Osteoblast (primary cell): Measurements from ENCODE around the gene IL16. TPM values are rescaled to one million over a fixed set of nuclear protein-coding genes. Genes with fewer than 3 reads are reported as not detected.

ENCODE experiments used
- DNase-seq: peaks from one replicate; pipeline ENCODE4 v3.0.0; 2011; ENCODE audit warnings: low spot score, mixed read lengths; ENCODE audit not compliant: insufficient read length; ENCODE audit errors: missing footprints
- H2AFZ ChIP-seq: 2 replicates; pipeline ENCODE4 v1.6.0; 2011; ENCODE audit warnings: mild to moderate bottlenecking, low read length
- H3K27ac ChIP-seq: 2 replicates; pipeline ENCODE4 v1.5.1; 2011; ENCODE audit warnings: mild to moderate bottlenecking, low read depth, low read length, moderate library complexity
- H3K27me3 ChIP-seq: 2 replicates; pipeline ENCODE4 v1.6.0; 2012; ENCODE audit warnings: mild to moderate bottlenecking, control low read depth, inconsistent platforms, low read length, moderate library complexity; ENCODE audit not compliant: insufficient read depth
- H3K36me3 ChIP-seq: 2 replicates; pipeline ENCODE4 v1.5.1; 2011; ENCODE audit warnings: mild to moderate bottlenecking, low read length, control low read depth, moderate library complexity; ENCODE audit not compliant: insufficient read depth
- H3K4me1 ChIP-seq: 2 replicates; pipeline ENCODE4 v1.5.1; 2011; ENCODE audit warnings: mild to moderate bottlenecking, low read length, control low read depth, moderate library complexity; ENCODE audit not compliant: insufficient read depth
- H3K4me2 ChIP-seq: 2 replicates; pipeline ENCODE4 v1.6.0; 2011; ENCODE audit warnings: mild to moderate bottlenecking, low read length; ENCODE audit not compliant: insufficient read depth
- H3K4me3 ChIP-seq: fragments of 200-600 bp; sonication (generic); 3 replicates; pipeline ENCODE4 v1.5.1; 2012; ENCODE audit warnings: mild to moderate bottlenecking, low read length, inconsistent platforms; ENCODE audit not compliant: insufficient read depth
- H3K79me2 ChIP-seq: 2 replicates; pipeline ENCODE4 v1.6.0; 2012; ENCODE audit warnings: mild to moderate bottlenecking, low read length, control low read depth, inconsistent platforms; ENCODE audit not compliant: insufficient read depth
- H3K9me3 ChIP-seq: 2 replicates; pipeline ENCODE4 v1.5.1; 2011; ENCODE audit warnings: low read depth, low read length, control low read depth
- H4K20me1 ChIP-seq: 2 replicates; pipeline ENCODE4 v1.6.0; 2012; ENCODE audit warnings: mild to moderate bottlenecking, low read length, control low read depth; ENCODE audit not compliant: insufficient read depth
- total RNA-seq: library from RNA; depleted of rRNA; stranded (reverse); fragments of >200 nt; gene quantifications from 2 replicates; pipeline ENCODE4 v1.2.3, GENCODE V29; 2012
- TF ChIP-seq, protein P1 (sequence below): IDR thresholded peaks from 2 replicates; pipeline ENCODE4 v1.5.1; 2011; ENCODE audit warnings: mild to moderate bottlenecking, low read depth, low read length, moderate library complexity; ENCODE audit errors: extremely low read depth

Gene IL16
- total RNA-seq, 1 donor, result 6.5 TPM

DNA sequence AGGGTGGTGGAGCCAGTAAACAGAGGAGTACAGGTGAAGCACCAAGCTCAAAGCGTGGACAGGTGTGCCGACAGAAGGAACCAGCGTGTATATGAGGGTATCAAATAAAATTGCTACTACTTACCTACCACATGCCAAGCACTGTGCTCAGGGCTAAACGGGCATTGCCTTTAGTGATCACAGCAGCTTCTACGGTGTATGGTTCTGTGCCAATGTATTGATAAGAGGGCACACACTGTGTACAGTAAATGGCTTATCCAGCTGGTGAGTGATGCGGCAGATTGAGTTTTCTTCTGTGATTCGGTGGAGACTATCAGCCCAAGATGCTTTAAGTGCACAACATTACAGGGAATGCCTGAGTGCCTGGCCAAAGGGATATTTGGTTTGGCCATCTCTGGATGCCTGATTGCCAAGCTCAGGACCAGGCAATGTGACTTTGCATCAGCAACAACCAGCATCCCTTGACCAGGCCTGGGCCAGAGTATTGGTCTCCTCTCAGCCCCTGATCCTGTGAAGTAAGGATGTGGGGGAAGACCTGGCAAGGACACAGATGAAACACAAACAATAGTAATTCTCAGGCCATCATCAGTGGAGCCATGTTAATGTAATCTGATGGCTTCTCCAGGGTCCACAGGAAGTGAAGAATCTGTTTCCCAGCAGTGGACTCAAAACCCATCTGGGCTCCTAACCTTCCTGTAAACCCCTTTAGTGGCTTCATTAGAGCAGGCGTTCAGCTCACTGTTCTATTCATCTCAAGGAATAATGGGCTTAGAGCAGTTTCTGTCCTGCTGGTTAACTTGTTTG lies 113.2 kb downstream of the IL16 start:
- H3K9me3 ChIP-seq, result no peaks in the 10 kb centered on the region
- no peak for DNase-seq

GRCh38 chr15:81310480-81310879 lies 113.8 kb downstream of the IL16 start:
- H3K79me2 ChIP-seq, result no peaks in the 10 kb centered on the region
- DNase-seq, result no peak
- H3K27ac ChIP-seq, result peak overlapping the region; percentile 88
- H3K9me3 ChIP-seq, result no peaks in the 10 kb centered on the region
- peaks cover 44% of the 10 kb centered on the region for H3K4me1 ChIP-seq
- H4K20me1 ChIP-seq, result no peaks in the 10 kb centered on the region
- H3K27me3 ChIP-seq, result no peaks in the 10 kb centered on the region
- H3K4me2 ChIP-seq, result no peak overlapping the region
- H3K4me3 ChIP-seq, result no peak overlapping the region
- H3K36me3 ChIP-seq, result peaks cover 17% of the 10 kb centered on the region
- no peak overlapping the region for H2AFZ ChIP-seq
- TF ChIP-seq, protein P1, sequence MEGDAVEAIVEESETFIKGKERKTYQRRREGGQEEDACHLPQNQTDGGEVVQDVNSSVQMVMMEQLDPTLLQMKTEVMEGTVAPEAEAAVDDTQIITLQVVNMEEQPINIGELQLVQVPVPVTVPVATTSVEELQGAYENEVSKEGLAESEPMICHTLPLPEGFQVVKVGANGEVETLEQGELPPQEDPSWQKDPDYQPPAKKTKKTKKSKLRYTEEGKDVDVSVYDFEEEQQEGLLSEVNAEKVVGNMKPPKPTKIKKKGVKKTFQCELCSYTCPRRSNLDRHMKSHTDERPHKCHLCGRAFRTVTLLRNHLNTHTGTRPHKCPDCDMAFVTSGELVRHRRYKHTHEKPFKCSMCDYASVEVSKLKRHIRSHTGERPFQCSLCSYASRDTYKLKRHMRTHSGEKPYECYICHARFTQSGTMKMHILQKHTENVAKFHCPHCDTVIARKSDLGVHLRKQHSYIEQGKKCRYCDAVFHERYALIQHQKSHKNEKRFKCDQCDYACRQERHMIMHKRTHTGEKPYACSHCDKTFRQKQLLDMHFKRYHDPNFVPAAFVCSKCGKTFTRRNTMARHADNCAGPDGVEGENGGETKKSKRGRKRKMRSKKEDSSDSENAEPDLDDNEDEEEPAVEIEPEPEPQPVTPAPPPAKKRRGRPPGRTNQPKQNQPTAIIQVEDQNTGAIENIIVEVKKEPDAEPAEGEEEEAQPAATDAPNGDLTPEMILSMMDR, result no peak

More for the DNA sequence above, 113.2 kb downstream of the IL16 start:
- Histone ChIP-seq H3K4me2 (no peak overlapping the region), H3K4me3 (no peak overlapping the region), H3K79me2 (no peaks in the 10 kb centered on the region), H3K27me3 (no peaks in the 10 kb centered on the region), H4K20me1 (no peaks in the 10 kb centered on the region), H2AFZ (no peak overlapping the region), H3K27ac (no peak overlapping the region), H3K36me3 (peaks cover 13% of the 10 kb centered on the region), H3K4me1 (peaks cover 47% of the 10 kb centered on the region)
- TF ChIP-seq, protein P1, result no peak

DNA sequence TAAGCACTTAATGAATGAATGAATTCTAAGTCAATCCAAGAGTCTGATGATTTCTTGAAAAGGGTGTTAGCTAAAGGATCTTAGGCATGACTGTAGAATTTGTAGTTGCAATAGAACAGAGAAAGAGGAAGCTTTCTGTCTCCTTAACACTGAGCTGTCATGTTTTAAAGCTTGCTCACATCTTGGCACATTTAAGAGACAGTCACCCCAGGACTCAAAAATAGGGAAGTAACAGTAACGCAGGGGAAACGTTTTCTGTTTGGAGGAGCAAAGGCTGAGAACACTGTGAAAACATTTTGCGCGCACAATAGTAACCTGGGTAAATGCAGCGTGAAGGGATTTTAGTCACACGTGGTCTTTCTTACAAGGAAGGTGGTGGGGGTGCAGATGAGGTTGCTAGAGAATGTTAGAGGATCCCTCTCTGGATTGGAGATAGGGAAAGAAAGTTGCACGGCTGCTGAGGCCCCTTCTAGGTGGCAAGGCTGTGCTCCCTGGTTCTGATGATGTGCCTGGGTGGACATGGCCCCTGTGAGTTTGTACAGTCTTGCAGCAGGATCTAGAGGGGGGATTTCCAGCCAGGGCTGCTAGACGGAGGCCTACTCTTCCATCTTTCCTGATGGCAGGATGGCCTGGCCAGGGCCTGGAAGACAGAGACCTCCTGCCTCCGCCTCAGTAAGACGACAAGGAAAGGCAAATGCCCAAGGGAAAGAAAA lies 115.2 kb downstream of the IL16 start:
- H4K20me1 ChIP-seq, result no peaks in the 10 kb centered on the region
- H3K27ac ChIP-seq, result peak overlapping the region; percentile 88
- no peak overlapping the region for H2AFZ ChIP-seq
- peaks cover 25% of the 10 kb centered on the region for H3K36me3 ChIP-seq
- no peak overlapping the region for H3K4me3 ChIP-seq
- no peak overlapping the region for H3K4me2 ChIP-seq
- H3K79me2 ChIP-seq, result no peaks in the 10 kb centered on the region
- TF ChIP-seq, protein P1, result no peak
- no peaks in the 10 kb centered on the region for H3K9me3 ChIP-seq
- DNase-seq, result no peak
- H3K4me1 ChIP-seq, result peaks cover 44% of the 10 kb centered on the region
- H3K27me3 ChIP-seq, result no peaks in the 10 kb centered on the region
